B cell (primary cell): ENCODE results near the gene MRPS22. TPM values are rescaled to one million over a fixed set of nuclear protein-coding genes. Genes with fewer than 3 reads are reported as not detected.

Experiments
- ATAC-seq: fragments of 200-7000 bp; cut with Tn5 transposase; one replicate; pipeline ENCODE4 v1.10.0; 2021; ENCODE audit warnings: low read depth, mild to moderate bottlenecking, moderate number of reproducible peaks, moderate library complexity
- CTCF ChIA-PET: fragments of 350-600 bp; sonication (Branson Sonifier 250); formaldehyde crosslinking; loops from one replicate; lab custom pipeline; 2021; ENCODE audit warnings: antibody characterized with exemption, inconsistent platforms; lab: Charles Lee
- POLR2A ChIA-PET: fragments of 350-600 bp; sonication (Branson Sonifier 250); formaldehyde crosslinking; loops from one replicate; lab custom pipeline; 2021; ENCODE audit warnings: antibody characterized with exemption; lab: Charles Lee
- DNase-seq: peaks from one replicate; pipeline ENCODE4 v3.0.0; 2013
- H2AFZ ChIP-seq: 2 replicates; pipeline ENCODE4 v1.6.1; 2012; ENCODE audit warnings: mild to moderate bottlenecking, low read depth, low read length; ENCODE audit not compliant: insufficient read depth, poor library complexity, severe bottlenecking
- H3K27ac ChIP-seq, 2 donors: 1 replicate in 1 of 2; 2 replicates in 1 of 2; pipeline ENCODE4 v1.5.1; 2012 to 2013; ENCODE audit warnings: low read length in 2 of 2, mild to moderate bottlenecking in 2 of 2, moderate library complexity in 1 of 2
- H3K27me3 ChIP-seq, 4 experiments: fragments of 200-600 bp in 1 of 4; sonication (generic) in 1 of 4; replicated peaks in 1 of 4; 1 replicate in 2 of 4; 2 replicates in 2 of 4; pipeline versions ENCODE4 v1.6.1 to v1.7.0; 2013 to 2016; ENCODE audit warnings: low read length in 3 of 4, mild to moderate bottlenecking in 2 of 4, mixed read lengths in 1 of 4, moderate library complexity in 1 of 4; ENCODE audit not compliant: insufficient read depth in 4 of 4, control insufficient read depth in 3 of 4; ENCODE audit errors: control extremely low read depth in 1 of 4
- H3K36me3 ChIP-seq, 2 experiments: replicated peaks in 1 of 2; 1 replicate in 1 of 2; 2 replicates in 1 of 2; pipeline versions ENCODE4 v1.6.1 to v1.7.1; 2013; ENCODE audit warnings: low read length in 1 of 2; ENCODE audit not compliant: insufficient read depth in 2 of 2, control insufficient read depth in 1 of 2; ENCODE audit errors: control extremely low read depth in 1 of 2, extremely low read depth in 1 of 2
- H3K4me1 ChIP-seq, 2 donors: fragments of 200-600 bp in 1 of 2; sonication (generic) in 1 of 2; 1 replicate in 1 of 2; 2 replicates in 1 of 2; pipeline versions ENCODE4 v1.5.1 to v1.6.1; 2013 to 2017; ENCODE audit warnings: low read length in 2 of 2; ENCODE audit not compliant: control insufficient read depth in 2 of 2, insufficient read depth in 2 of 2
- H3K4me2 ChIP-seq: replicated peaks from 2 replicates; pipeline ENCODE3; 2012; ENCODE audit warnings: mild to moderate bottlenecking, low read depth, low read length; ENCODE audit not compliant: poor library complexity, severe bottlenecking
- H3K4me3 ChIP-seq, 5 experiments: fragments of 200-600 bp in 1 of 5; sonication (generic) in 1 of 5; 1 replicate in 3 of 5; 2 replicates in 2 of 5; pipeline versions ENCODE4 v1.5.1 to v1.7.0; 2011 to 2016; ENCODE audit warnings: low read length in 4 of 5, mild to moderate bottlenecking in 4 of 5, low read depth in 2 of 5, control low read depth in 1 of 5, moderate library complexity in 1 of 5; ENCODE audit not compliant: insufficient read depth in 1 of 5; ENCODE audit errors: control extremely low read depth in 1 of 5, extremely low read depth in 1 of 5
- H3K79me2 ChIP-seq: fragments of 200-600 bp; sonication (generic); one replicate; pipeline ENCODE4 v1.6.0; 2016; ENCODE audit warnings: low read length; ENCODE audit not compliant: control insufficient read depth, insufficient read depth
- H3K9ac ChIP-seq: fragments of 200-600 bp; sonication (generic); 2 replicates; pipeline ENCODE4 v1.6.1; 2017; ENCODE audit warnings: mild to moderate bottlenecking, low read length, moderate library complexity
- H3K9me3 ChIP-seq, 3 donors: one replicate each; pipeline versions ENCODE4 v1.6.1 to v1.7.1; 2013; ENCODE audit warnings: low read length in 2 of 3; ENCODE audit not compliant: control insufficient read depth in 2 of 3, insufficient read depth in 1 of 3; ENCODE audit errors: control extremely low read depth in 1 of 3
- H4K20me1 ChIP-seq: 2 replicates; pipeline ENCODE4 v1.6.0; 2012; ENCODE audit warnings: mild to moderate bottlenecking, low read length; ENCODE audit not compliant: insufficient read depth, control insufficient read depth, poor library complexity, severe bottlenecking
- H3K27ac Mint-ChIP-seq: one replicate; pipeline ENCODE4 v1.8.0; 2021; ENCODE audit warnings: mixed read lengths
- H3K27me3 Mint-ChIP-seq: one replicate; pipeline ENCODE4 v1.8.0; 2021; ENCODE audit warnings: mixed read lengths
- H3K4me1 Mint-ChIP-seq: one replicate; pipeline ENCODE4 v1.8.0; 2021; ENCODE audit warnings: mixed read lengths
- H3K4me3 Mint-ChIP-seq: one replicate; pipeline ENCODE4 v1.8.0; 2021; ENCODE audit warnings: mixed read lengths
- H3K9me3 Mint-ChIP-seq: one replicate; pipeline ENCODE4 v1.8.0; 2022; ENCODE audit warnings: mixed read lengths; ENCODE audit not compliant: insufficient read depth
- EZH2 ChIP-seq: IDR thresholded peaks from 2 replicates; pipeline ENCODE4 v1.6.1; 2012; ENCODE audit warnings: borderline replicate concordance, low read depth, mild to moderate bottlenecking, moderate library complexity, low read length; ENCODE audit not compliant: insufficient read depth, poor library complexity, severe bottlenecking
- WGBS: methylation state at CpG from one replicate; pipeline ENCODE4 v1.1.5; 2013; ENCODE audit warnings: missing lambda C conversion rate; ENCODE audit not compliant: insufficient coverage; 5-methylcytosine and 5-hydroxymethylcytosine counted together
- intact Hi-C: fragments of 100-400 bp; cut with micrococcal nuclease; formaldehyde crosslinking; loops from one replicate; pipeline ENCODE4 v1.10.0; 2022
- polyA plus RNA-seq: library from polyadenylated mRNA; depleted of rRNA; stranded (reverse); fragments of >200 nt; gene quantifications from 2 replicates; pipeline ENCODE4 v1.2.3, GENCODE V29; 2012
- total RNA-seq, 2 donors: library from RNA; stranded (reverse); fragments of 120-200 nt in 1 of 2; gene quantifications; 1 replicate in 1 of 2; 2 replicates in 1 of 2; pipeline versions ENCODE4 v1.2.3 to v1.2.4, GENCODE V29; 2013 to 2022
- TF ChIP-seq, protein P1 (sequence below): fragments of 200-600 bp; IDR thresholded peaks from one replicate; pipeline ENCODE4 v1.8.0; 2022; ENCODE audit warnings: antibody characterized with exemption, mild to moderate bottlenecking

The MRPS22 gene
- total and polyA plus RNA-seq, 2 donors (not counting 1 experiment from before 2014, with no cell fraction given) = 19.1 to 32.5 TPM

DNA sequence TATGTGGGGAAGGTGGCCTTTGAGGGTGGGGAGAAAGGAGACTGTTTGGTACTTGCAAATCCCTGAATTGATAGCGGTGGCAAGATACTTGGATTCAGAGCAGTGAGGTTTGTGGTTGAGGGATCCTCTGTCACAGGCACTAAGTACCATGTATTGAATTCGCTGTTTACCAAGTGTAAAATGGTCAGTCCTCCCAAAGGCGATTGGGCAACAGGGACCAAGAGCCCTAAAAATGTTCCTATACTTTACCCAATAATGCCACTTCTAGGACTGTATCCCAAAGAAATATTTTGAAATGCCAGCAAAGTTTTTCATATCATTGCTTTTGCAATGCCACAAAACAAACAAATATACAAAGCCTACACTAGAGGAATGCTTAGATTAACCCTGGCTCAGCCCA, 43.4 kb upstream of the MRPS22 start:
- ATAC-seq = no peak
- H2AFZ ChIP-seq = no peak overlapping the region
- no peak overlapping the region for H3K4me2 ChIP-seq
- H3K4me3 ChIP-seq = no peak overlapping the region
- no peaks in the 10 kb centered on the region for H3K4me1 ChIP-seq
- ChIA-PET POLR2A (no interaction called here), CTCF (no interaction called here)
- H3K9me3 ChIP-seq = no peaks in the 10 kb centered on the region
- DNase-seq = no peak
- WGBS = 100% methylated on average over 2 of the region's 3 CpGs
- Mint-ChIP-seq H3K9me3 (no peaks in the 10 kb centered on the region), H3K4me1 (no peaks in the 10 kb centered on the region), H3K27ac (no peak overlapping the region), H3K4me3 (no peak overlapping the region), H3K27me3 (peaks cover 8% of the 10 kb centered on the region)
- H3K9ac ChIP-seq = no peak overlapping the region
- H3K27me3 ChIP-seq = peaks cover 0 to 3% (median 0%) of the 10 kb centered on the region in 4 experiments
- no peak overlapping the region for H3K27ac ChIP-seq
- intact Hi-C loops = no loop called here
- no peaks in the 10 kb centered on the region for H3K79me2 ChIP-seq
- H3K36me3 ChIP-seq = no peaks in the 10 kb centered on the region
- TF ChIP-seq, protein P1, sequence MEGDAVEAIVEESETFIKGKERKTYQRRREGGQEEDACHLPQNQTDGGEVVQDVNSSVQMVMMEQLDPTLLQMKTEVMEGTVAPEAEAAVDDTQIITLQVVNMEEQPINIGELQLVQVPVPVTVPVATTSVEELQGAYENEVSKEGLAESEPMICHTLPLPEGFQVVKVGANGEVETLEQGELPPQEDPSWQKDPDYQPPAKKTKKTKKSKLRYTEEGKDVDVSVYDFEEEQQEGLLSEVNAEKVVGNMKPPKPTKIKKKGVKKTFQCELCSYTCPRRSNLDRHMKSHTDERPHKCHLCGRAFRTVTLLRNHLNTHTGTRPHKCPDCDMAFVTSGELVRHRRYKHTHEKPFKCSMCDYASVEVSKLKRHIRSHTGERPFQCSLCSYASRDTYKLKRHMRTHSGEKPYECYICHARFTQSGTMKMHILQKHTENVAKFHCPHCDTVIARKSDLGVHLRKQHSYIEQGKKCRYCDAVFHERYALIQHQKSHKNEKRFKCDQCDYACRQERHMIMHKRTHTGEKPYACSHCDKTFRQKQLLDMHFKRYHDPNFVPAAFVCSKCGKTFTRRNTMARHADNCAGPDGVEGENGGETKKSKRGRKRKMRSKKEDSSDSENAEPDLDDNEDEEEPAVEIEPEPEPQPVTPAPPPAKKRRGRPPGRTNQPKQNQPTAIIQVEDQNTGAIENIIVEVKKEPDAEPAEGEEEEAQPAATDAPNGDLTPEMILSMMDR = no peak
- no peak for TF ChIP-seq EZH2
- H4K20me1 ChIP-seq = no peaks in the 10 kb centered on the region

DNA sequence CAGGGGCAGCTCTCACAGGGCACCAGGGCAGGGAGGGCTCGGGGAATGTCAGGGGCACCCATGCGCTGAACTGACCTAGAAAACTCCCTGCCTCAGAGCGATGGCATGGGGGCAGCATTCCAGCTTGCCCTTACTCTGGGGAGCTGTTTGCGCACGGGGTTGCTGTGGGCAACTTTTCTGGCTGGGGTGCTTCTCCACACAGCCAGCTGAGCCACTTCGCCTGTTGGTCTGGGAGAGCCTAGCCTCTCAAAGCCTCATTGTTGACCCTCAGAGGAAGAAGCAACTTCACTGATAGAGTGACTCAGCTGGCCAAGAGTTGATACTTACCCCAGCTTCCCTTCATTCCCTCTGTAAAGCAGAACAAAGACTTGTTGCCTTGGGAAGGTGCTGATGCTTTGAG, 42.6 kb upstream of the MRPS22 start:
- no peaks in the 10 kb centered on the region for H3K4me1 ChIP-seq
- no peak for TF ChIP-seq EZH2
- TF ChIP-seq, protein P1 = no peak
- H3K4me3 ChIP-seq = no peak overlapping the region
- H3K36me3 ChIP-seq = no peaks in the 10 kb centered on the region
- no peaks in the 10 kb centered on the region for H3K4me1 Mint-ChIP-seq
- no peak overlapping the region for H3K4me2 ChIP-seq
- H3K27me3 Mint-ChIP-seq = peaks cover 8% of the 10 kb centered on the region
- H2AFZ ChIP-seq = no peak overlapping the region
- H4K20me1 ChIP-seq = no peaks in the 10 kb centered on the region
- ChIA-PET POLR2A (no interaction called here), CTCF (no interaction called here)
- no peak overlapping the region for H3K27ac ChIP-seq
- ATAC-seq (no peak), DNase-seq (no peak)
- no peak overlapping the region for H3K4me3 Mint-ChIP-seq
- no peaks in the 10 kb centered on the region for H3K79me2 ChIP-seq
- no peak overlapping the region for H3K27ac Mint-ChIP-seq
- H3K9me3 Mint-ChIP-seq = no peaks in the 10 kb centered on the region
- intact Hi-C loops = no loop called here
- no peak overlapping the region for H3K9ac ChIP-seq
- peaks cover 0 to 3% (median 0%) of the 10 kb centered on the region in 4 experiments for H3K27me3 ChIP-seq
- no peaks in the 10 kb centered on the region for H3K9me3 ChIP-seq
- 92% methylated on average over 5 of the region's 6 CpGs for WGBS
